Kidney epithelial cell (primary cell): ENCODE results near the gene SLC15A5. TPM values are rescaled to one million over a fixed set of nuclear protein-coding genes. Genes with fewer than 3 reads are reported as not detected.

ENCODE experiments used
- DNase-seq: peaks from one replicate; pipeline ENCODE4 v3.0.0-alpha.2; 2010; ENCODE audit warnings: low read depth
- H3K27me3 ChIP-seq: 2 replicates; pipeline ENCODE4 v1.6.0; 2011; ENCODE audit warnings: low read length; ENCODE audit not compliant: control insufficient read depth, insufficient read depth
- H3K36me3 ChIP-seq: 2 replicates; pipeline ENCODE4 v1.5.1; 2011; ENCODE audit warnings: low read length; ENCODE audit not compliant: control insufficient read depth, insufficient read depth
- H3K4me3 ChIP-seq: 2 replicates; pipeline ENCODE4 v1.5.1; 2011; ENCODE audit warnings: low read depth, mild to moderate bottlenecking, control low read depth, low read length
- total RNA-seq: library from RNA; depleted of rRNA; stranded (reverse); fragments of >200 nt; gene quantifications from 2 replicates; pipeline ENCODE4 v1.2.3, GENCODE V29; 2015
- TF ChIP-seq, protein P1 (sequence below): IDR thresholded peaks from 2 replicates; pipeline ENCODE4 v1.5.1; 2011; ENCODE audit warnings: mild to moderate bottlenecking, moderate library complexity, low read length, control low read depth, inconsistent platforms; ENCODE audit not compliant: insufficient read depth, poor library complexity, severe bottlenecking

The SLC15A5 gene
- total RNA-seq, 1 donor from 2014 or later: not detected

DNA sequence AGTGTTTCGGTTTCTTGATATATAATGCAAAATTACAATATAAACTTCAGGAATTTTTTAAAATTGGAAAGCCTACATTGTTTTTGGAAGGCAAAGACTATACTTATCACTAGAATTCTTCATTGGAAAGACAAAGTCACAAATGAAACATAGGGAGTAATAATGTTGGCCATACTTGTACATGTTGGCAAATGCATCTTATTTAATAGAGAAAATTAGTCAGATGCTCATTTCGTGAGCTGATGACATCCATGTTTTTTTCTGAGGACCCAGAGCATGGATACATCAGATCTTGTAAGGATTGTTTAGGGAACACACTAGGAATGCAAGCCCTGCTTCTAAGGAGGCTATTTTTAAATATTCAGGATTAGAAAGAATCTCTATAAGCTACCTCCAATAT, 4.6 kb upstream of the SLC15A5 start:
- TF ChIP-seq, protein P1, sequence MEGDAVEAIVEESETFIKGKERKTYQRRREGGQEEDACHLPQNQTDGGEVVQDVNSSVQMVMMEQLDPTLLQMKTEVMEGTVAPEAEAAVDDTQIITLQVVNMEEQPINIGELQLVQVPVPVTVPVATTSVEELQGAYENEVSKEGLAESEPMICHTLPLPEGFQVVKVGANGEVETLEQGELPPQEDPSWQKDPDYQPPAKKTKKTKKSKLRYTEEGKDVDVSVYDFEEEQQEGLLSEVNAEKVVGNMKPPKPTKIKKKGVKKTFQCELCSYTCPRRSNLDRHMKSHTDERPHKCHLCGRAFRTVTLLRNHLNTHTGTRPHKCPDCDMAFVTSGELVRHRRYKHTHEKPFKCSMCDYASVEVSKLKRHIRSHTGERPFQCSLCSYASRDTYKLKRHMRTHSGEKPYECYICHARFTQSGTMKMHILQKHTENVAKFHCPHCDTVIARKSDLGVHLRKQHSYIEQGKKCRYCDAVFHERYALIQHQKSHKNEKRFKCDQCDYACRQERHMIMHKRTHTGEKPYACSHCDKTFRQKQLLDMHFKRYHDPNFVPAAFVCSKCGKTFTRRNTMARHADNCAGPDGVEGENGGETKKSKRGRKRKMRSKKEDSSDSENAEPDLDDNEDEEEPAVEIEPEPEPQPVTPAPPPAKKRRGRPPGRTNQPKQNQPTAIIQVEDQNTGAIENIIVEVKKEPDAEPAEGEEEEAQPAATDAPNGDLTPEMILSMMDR: no peak
- Histone ChIP-seq H3K36me3 (no peaks in the 10 kb centered on the region), H3K4me3 (no peak overlapping the region), H3K27me3 (no peaks in the 10 kb centered on the region)
- DNase-seq: no peak

DNA sequence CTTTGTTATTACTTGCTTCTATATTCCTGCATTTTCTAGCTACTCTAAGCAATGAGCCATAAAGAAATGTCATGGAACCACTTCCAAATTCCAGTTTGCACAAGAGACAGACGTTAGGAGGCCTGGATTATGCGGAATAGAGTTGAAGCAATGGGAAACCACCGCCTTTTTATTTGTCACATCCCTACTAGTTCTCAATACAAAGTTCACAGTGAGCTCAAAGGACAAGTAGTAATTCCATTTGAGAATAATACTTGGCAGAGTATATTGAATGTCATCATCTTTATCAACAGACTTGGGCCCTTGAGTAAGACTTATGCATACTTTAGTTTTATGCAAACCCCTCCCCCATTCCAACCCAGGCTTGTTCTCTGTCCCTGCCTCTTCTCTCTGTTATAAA, 3.7 kb upstream of the SLC15A5 start:
- TF ChIP-seq, protein P1: no peak
- no peak for DNase-seq
- Histone ChIP-seq H3K4me3 (no peak overlapping the region), H3K27me3 (no peaks in the 10 kb centered on the region), H3K36me3 (no peaks in the 10 kb centered on the region)

DNA sequence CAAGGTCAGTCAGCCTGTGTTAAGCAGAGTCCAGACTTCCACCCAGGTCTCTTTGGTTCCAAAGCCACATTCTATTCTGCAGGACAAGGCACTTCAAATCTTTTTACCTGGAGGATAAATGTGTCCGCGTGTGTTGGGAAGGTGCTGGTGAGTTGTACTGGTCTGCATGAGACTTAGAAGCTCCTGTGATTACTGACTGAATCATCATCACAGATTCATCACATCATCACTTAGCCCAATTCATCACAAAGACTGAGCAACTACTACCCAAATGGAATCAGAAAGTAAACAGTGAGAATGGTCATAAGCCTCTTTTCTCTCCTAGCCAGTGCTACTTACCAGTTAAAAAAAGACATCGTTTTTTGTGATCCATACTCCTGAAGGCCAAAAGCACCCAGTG, 5.3 kb downstream of the SLC15A5 start:
- Histone ChIP-seq H3K36me3 (no peaks in the 10 kb centered on the region), H3K4me3 (no peak overlapping the region), H3K27me3 (no peaks in the 10 kb centered on the region)
- no peak for DNase-seq
- TF ChIP-seq, protein P1: no peak

DNA sequence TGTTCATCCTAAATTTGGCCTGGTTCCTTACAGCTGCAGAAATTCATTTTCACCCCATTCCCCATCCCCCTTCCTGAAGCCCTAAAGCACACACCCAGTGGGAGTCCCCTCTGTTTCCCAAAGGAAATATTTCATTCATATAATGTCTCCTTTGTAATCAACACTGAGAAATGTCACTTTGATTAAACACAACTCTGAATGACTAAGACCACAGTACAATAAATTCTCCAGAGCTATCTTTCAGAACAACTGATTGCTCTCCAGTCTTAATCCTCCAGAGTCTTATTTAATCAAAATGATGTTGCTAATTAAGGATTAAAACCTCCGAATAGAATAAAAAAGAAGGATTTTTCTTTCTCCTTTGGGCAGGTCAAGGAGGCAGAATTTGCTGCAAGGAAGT, 6.4 kb downstream of the SLC15A5 start:
- TF ChIP-seq, protein P1: no peak
- DNase-seq: no peak
- Histone ChIP-seq H3K4me3 (no peak overlapping the region), H3K27me3 (no peaks in the 10 kb centered on the region), H3K36me3 (no peaks in the 10 kb centered on the region)

DNA sequence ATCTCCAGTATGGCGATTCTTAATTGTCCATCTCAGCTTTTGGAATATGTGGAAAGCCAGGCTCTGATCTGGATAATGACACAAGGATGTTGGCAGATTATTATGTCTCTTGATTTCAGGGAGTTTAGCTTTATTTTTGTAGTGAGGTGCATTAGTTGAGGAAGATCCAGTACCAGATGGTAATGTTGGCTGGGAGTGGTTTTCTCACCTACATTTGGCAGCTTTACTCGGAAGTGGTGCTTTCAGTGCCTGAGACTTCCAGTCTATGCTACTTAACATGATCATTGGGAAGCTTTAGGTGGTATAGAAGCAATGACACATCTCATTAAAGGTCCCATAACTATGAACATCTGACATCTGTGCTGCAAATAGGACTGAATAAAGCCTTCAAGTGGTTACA, 7.5 kb downstream of the SLC15A5 start:
- H3K4me3 ChIP-seq: no peak overlapping the region
- no peak for DNase-seq
- H3K27me3 ChIP-seq: no peaks in the 10 kb centered on the region
- H3K36me3 ChIP-seq: no peaks in the 10 kb centered on the region
- TF ChIP-seq, protein P1: no peak

DNA sequence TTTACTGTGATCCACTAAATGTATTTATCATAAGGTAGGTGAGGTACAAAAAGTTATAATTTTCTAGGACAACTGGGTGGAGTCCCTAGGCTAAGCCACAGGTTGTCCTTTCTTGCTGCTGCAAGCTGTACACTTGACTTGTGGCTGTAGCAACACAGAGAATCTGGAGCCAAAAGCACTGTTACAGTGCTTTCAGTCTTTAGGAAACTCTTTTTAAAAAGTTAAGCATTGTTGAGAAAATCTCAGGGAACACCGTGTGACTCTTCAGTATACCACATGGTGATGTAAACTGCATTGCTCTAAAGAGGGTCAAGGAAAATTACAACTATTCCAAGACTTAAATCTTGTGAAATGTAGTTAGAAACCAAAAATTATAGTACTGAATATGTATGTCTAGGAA, 11.4 kb downstream of the SLC15A5 start:
- Histone ChIP-seq H3K4me3 (no peak overlapping the region), H3K27me3 (no peaks in the 10 kb centered on the region), H3K36me3 (no peaks in the 10 kb centered on the region)
- no peak for DNase-seq
- TF ChIP-seq, protein P1: no peak
